Mesothelial cell of epicardium (in vitro differentiated cells): Measurements from ENCODE around the gene TP53I11. TPM values are rescaled to one million over a fixed set of nuclear protein-coding genes. Genes with fewer than 3 reads are reported as not detected.

Source experiments
- DNase-seq, 2 experiments: peaks; one replicate each; pipeline ENCODE4 v3.0.0; 2021; ENCODE audit warnings: low spot score in 2 of 2; ENCODE audit not compliant: unreplicated experiment in 2 of 2
- H3K27ac Mint-ChIP-seq: 2 replicates; pipeline ENCODE4 v1.8.0; 2021; ENCODE audit warnings: mixed read lengths
- H3K27me3 Mint-ChIP-seq: 2 replicates; pipeline ENCODE4 v1.8.0; 2021; ENCODE audit warnings: low read depth, mixed read lengths
- H3K36me3 Mint-ChIP-seq: 2 replicates; pipeline ENCODE4 v1.8.0; 2021; ENCODE audit warnings: mixed read lengths
- H3K4me1 Mint-ChIP-seq: 2 replicates; pipeline ENCODE4 v1.8.0; 2021; ENCODE audit warnings: mixed read lengths
- H3K4me3 Mint-ChIP-seq: 2 replicates; pipeline ENCODE4 v1.8.0; 2021; ENCODE audit warnings: mild to moderate bottlenecking, moderate library complexity, mixed read lengths
- H3K9me3 Mint-ChIP-seq: 2 replicates; pipeline ENCODE4 v1.8.0; 2021; ENCODE audit warnings: mixed read lengths
- total RNA-seq: library from RNA; stranded (reverse); gene quantifications from 3 replicates; pipeline ENCODE4 v1.2.1, GENCODE V29; 2021
- TF ChIP-seq, protein P1 (sequence below): fragments of 200-600 bp; sonication (generic); IDR thresholded peaks from one replicate; pipeline ENCODE4 v1.5.0; 2021; ENCODE audit warnings: antibody characterized with exemption; ENCODE audit not compliant: unreplicated experiment

The TP53I11 gene
- total RNA-seq, 1 donor from 2014 or later: 81.0 TPM

DNA sequence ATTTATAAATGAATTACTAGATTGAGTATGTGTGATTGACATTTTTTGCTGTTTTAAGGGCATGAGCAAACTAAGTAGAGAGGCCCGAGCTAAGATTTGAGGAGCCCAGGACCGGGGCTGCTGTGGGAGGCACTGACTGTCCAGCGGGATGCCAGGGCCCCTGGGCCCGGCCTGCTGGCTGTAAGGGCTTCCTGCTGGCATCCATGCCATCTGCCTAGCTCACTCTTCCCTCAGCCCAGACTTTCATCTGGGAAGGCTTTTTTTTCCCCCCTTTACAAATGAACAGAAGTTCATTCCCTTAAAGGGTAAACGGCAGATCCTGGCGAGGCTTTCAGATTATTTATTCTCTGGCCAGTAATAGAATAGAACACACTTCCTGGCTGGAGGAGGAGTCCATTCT lies 16.0 kb upstream of the TP53I11 start:
- Mint-ChIP-seq H3K9me3 (no peaks in the 10 kb centered on the region), H3K36me3 (no peaks in the 10 kb centered on the region), H3K4me1 (peaks cover 22% of the 10 kb centered on the region), H3K27me3 (no peaks in the 10 kb centered on the region), H3K27ac (no peak overlapping the region), H3K4me3 (no peak overlapping the region)
- DNase-seq: no peak
- TF ChIP-seq, protein P1, sequence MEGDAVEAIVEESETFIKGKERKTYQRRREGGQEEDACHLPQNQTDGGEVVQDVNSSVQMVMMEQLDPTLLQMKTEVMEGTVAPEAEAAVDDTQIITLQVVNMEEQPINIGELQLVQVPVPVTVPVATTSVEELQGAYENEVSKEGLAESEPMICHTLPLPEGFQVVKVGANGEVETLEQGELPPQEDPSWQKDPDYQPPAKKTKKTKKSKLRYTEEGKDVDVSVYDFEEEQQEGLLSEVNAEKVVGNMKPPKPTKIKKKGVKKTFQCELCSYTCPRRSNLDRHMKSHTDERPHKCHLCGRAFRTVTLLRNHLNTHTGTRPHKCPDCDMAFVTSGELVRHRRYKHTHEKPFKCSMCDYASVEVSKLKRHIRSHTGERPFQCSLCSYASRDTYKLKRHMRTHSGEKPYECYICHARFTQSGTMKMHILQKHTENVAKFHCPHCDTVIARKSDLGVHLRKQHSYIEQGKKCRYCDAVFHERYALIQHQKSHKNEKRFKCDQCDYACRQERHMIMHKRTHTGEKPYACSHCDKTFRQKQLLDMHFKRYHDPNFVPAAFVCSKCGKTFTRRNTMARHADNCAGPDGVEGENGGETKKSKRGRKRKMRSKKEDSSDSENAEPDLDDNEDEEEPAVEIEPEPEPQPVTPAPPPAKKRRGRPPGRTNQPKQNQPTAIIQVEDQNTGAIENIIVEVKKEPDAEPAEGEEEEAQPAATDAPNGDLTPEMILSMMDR: no peak

DNA sequence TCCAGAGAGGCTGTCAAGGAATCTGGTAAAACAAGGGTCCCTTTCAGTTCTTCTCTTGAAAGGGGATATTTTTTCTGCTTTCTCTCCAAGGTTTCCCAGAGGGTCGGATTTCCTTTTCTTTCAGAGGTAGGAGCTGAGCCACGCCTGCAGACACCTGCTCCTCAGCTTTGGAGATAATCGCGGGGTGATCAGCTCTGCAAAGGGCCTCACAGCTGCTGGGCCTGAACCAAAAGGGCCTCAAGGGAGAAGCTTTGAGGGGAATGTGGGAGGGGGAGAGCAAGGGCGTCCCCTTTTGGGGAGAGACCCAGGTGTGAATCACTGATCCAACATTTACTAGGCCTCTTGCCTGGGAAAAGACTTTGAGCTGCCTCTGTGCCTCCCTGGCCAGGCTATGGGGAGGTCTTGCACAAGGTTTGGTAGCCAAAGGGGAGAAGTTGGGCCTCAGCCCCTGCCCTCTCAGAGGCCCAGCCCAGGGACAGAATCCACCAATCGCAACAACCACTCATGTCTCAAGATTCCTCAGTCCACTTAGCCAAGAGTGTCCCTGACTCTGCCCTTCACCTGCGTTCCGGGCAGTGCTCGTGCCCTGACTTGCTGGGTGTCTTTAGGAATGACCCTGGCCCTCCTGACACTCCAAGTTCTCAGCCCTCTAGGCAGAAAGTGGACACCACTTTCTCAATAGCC lies 14.0 kb upstream of the TP53I11 start:
- Mint-ChIP-seq H3K9me3 (no peaks in the 10 kb centered on the region), H3K36me3 (no peaks in the 10 kb centered on the region), H3K27me3 (peaks cover 3% of the 10 kb centered on the region), H3K4me1 (peaks cover 23% of the 10 kb centered on the region), H3K27ac (peak overlapping the region; percentile 67), H3K4me3 (no peak overlapping the region)
- no peak for DNase-seq
- TF ChIP-seq, protein P1: no peak

DNA sequence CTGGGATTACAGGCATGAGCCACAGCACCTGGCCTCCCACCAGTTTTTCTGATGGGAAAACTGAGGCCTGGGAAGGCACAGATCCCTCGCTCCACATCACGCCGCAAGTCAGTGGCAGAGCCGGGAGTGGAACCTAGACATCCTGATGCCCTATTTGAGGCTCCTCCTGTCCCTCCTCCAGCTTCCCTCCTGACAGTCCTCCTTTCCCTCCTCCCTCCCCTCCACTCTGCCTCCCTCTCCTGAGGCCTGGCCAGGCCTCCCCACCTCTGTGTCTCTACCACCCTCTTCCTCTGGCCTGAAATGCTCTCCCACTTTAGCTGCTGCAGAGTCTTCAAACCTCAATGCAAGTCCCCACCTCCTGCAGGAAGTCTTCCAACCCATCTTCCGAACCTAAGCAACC lies 13.3 kb upstream of the TP53I11 start:
- DNase-seq: no peak
- TF ChIP-seq, protein P1: no peak
- H3K4me3 Mint-ChIP-seq: no peak overlapping the region
- H3K9me3 Mint-ChIP-seq: no peaks in the 10 kb centered on the region
- peak overlapping the region; percentile 43 for H3K27ac Mint-ChIP-seq
- H3K36me3 Mint-ChIP-seq: no peaks in the 10 kb centered on the region
- H3K4me1 Mint-ChIP-seq: peaks cover 23% of the 10 kb centered on the region
- peaks cover 4% of the 10 kb centered on the region for H3K27me3 Mint-ChIP-seq

DNA sequence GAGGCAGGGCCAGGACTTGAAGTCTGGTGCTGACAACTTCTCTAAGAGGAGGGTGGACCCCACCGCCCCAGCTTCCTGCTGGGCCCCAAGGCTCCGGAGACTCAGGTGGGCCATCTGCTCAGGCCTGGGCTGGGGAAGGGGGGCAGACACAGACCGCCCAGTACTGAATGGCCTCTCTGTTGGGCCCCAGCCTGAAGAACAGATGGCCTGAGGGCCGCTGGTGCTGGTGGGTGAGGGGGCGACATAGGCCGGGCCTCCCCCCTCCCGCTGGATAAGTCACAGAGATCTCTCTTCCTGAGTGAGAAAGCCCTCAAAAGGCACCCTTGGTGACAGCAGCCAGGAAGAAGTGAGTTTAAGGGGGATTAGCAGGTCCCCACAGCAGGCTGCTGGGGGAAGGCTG lies 12.5 kb upstream of the TP53I11 start:
- Mint-ChIP-seq H3K9me3 (no peaks in the 10 kb centered on the region), H3K4me3 (no peak overlapping the region), H3K27ac (no peak overlapping the region), H3K4me1 (peaks cover 23% of the 10 kb centered on the region), H3K27me3 (peaks cover 11% of the 10 kb centered on the region), H3K36me3 (no peaks in the 10 kb centered on the region)
- TF ChIP-seq, protein P1: no peak
- no peak for DNase-seq

DNA sequence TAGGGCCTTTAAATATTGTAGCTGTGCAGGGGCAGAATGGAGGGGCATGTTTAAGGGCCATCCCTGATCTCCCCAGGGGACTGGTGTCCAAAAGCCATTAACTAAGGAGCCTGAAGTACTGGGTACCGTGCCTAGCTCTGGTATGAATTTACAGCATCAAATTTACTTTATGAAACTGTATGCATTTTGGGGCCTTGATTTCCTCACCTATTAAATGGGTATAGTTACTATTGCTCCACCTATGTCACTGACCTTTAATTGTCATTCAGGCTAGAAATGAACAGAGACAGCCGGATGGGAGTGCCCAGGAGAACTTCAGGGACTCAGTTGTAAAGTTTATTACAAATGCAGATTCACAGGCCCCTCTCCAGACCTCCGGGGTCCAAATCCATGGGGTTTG lies 11.8 kb upstream of the TP53I11 start:
- no peaks in the 10 kb centered on the region for H3K9me3 Mint-ChIP-seq
- peaks cover 18% of the 10 kb centered on the region for H3K27me3 Mint-ChIP-seq
- peak overlapping the region; percentile 47 for H3K27ac Mint-ChIP-seq
- no peaks in the 10 kb centered on the region for H3K36me3 Mint-ChIP-seq
- peaks cover 23% of the 10 kb centered on the region for H3K4me1 Mint-ChIP-seq
- H3K4me3 Mint-ChIP-seq: no peak overlapping the region
- DNase-seq: no peak
- TF ChIP-seq, protein P1: no peak
